ENCODE measurements around the gene PPIL1. TPM values are rescaled to one million over a fixed set of nuclear protein-coding genes. Genes with fewer than 3 reads are reported as not detected.
A peak's percentile ranks its signal among the peaks of the same experiment; 100 is the strongest.

Gene PPIL1
- total RNA-seq, 1 donor from 2014 or later = 29.1 TPM

DNA sequence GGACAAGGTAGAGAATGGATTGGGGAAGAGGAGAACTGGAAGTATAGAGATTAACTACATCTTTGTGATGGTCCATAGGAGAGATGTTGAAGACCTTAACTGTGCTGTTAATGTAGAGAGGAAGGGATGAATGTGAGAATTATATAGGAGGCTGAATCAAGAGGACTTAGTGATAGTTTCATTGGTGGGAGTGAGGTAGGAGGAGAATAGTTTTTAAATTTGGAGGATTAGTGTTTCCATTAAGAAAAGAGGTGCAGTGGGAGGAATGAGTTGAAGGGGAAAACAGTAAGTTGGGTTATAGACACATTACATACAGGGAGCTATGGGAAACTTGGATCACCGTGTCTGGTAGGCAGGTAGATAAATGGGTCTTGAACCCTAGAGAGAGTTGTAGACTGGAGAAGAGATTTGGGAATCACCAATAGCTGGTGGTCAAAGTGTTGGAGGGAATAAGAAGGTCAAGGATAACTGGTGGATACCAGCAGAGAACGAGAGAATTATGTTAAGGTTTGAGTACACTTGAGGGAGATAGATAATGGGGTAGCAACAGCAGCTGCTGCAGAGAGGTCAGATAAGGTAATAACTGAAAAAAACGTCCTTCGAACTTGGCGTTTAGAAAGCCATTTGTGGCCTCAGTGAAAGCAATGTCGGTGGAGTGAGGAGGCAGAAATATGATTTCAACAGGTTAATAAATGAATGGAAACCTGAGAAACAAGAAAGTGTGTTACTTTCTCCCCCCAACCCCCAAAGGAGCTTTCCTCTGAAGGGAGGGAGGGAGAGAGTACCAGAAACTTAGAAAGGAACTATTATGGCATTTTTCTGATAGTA lies 14.3 kb upstream of the PPIL1 start:
- DNase-seq = no peak

DNA sequence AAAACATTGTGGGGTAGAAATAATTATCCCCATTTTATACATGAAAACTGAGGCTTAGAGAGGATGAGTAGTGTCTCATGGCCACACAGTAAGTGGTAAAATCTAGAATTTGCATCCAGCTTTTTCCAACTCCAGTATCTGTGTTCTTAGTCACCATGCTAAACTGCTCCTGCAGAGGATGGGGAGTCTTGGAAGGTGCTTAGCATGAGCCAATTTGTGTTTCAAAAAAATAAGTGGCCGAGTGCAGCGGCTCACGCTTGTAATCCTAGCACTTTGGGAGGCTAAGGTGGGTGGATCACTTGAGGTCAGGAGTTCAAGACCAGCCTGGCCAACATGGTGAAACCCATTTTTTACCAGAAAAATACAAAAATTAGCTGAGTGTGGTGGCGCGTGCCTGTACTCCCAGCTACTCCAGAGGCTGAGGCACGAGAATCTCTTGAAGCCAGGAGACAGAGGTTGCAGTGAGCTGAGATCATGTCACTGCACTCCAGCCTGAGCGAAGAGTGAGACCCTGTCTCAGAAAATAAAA lies 13.6 kb upstream of the PPIL1 start:
- no peak for DNase-seq

DNA sequence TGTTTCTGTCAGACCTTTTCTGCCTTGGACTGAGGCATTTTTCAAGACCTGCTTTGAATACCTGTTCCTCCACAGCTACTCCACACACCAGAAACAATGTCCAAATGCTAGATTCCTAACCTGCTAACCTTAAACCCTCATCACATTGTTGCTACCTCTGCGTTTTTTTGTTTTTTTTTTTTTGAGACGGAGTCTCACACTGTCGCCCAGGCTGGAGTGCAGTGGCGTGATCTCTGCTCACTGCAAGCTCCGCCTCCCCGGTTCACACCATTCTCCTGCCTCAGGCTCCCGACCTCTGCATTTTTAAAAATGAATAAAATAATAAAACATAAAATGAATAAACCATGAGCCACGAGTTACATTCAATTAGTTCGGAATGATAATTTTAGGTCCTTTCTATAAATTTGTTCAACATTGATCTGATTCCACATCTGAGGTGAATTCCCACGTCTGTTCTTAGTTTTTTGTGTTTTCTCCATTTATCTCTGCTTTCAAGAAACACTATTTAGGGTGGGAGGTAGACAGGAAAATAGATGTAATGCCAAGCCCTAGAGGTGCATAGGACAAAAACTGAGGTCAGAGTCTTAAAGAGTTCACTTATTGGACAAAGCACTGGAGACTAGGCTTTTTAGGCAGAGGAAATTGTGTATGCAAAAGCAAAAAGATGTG lies 12.5 kb upstream of the PPIL1 start:
- no peak for DNase-seq

DNA sequence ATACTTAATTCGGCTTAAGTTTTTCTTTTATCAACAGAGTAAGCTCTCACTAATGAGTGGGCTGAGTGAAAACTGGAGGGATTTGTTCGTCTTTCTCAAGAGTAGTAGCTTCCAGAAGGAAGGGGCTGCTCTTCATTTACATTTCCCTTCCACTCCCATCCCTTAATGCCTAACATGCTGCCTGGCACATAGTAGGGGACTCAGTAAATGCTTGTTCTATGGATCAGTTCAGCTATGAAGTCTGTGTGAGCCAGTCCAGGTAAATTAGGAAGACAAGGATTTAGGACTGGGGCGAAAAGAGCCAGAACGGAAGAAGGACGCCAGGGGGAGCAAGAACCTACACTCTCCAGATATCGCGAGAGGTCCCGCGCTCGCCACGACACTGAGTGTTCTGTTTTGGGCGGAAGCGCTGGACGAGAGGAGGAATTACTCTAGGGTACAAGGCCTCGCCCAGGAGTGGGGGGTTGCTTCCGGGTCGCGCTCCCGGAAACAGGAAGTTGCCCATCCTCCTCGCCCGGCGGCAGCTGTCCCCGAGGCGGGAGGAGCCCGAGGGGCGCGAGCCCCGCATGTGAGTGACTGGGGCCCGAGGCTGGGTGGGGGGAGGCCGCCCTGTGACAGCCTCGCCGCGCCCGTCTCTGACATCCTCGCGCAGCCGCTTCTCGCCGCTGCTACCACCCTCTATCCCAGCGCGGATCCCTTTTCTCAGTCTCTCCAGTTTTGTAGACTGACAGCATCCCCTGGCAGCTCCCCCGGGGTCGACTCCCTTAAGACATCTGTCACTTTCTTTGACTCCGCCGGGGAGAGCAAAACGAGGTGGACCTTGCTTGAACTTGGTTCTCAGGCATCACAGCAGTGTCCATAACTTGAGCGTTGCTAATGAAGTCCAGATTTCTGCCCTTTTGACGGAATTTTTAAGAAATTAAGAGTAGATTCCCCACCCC lies 11.1 kb upstream of the PPIL1 start, which contains the start of gene C6orf89:
TSS of gene C6orf89 (plus strand) at position 492 of the 941 bp plus-strand sequence. CDS start 13,493 bp downstream, outside the sequence.
- peak; percentile 99 for DNase-seq

DNA sequence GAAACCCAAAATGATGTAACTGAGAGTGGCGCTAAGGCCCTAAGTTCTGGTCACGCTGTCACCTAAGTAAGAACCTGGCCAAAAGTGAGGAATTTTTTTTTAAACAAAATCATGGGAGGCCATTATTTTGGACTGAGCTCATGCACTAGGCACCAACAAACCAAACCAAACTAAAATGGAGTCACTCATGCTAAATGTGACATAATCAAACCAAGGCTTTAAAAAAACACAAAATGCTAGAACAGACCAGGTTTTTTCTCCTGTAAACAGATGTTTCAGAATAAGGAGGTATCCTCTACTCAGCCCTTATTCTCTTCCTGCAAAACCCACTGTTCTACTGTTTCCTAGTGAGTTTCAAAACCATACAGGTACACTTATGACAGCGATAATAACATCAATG lies 10.0 kb upstream of the PPIL1 start:
- no peak for DNase-seq

DNA sequence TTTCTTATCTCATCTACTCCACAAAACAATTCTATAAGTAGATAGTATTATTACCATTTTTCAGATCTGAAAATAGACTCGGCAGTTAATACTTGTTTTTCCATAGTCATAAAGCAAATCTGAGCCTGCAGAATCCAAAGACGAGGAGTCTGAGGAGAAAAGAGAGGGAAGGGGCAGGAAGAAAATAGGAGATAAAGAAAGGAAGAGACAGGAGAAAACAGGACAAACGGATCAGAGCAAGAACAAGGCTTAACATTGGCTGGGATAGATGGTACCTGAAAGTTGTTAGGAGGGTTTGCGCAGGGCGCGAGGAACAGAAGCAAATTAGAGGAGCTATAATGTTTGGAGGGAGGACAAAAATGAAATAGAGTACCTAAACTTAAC lies 639 bp upstream of the PPIL1 start:
- DNase-seq = no peak

DNA sequence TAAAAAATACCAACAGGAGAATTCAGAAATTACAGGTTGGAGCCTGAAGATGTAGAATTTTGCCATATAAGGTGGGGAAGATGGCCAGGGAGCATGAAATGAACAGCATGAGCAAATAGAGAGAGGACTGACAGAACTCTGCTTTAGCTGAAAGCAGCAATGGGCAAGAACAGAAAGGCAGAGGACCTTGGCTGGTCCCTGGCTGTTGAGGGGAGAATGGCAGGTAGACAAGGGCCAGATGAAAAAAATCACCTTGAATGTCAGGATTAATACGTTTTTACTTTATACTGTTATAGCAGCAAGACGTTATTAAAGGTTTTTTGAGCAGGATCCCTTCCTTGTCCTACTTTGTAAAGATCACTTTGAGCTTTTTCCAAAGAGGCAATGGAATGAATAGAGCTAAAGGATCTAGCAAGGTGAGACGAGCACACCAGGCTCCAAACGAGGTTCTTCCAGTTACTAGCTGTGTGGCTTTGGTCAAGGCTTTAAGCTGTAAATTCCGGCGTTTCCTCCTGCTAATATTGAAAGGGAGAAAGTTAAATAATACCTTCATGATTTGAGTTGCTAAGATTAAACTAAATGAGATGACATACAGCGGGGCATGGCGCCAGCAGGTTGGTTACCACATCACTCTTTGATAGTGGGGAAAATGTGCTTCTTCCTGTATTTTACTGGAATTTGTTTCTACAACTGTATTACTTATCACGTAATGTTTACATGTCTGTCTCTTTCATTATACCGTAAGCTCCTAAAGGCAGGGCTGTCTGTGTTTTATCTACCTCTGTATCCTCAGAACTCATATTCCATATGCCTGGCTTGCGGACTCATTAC lies 776 bp downstream of the PPIL1 start:
- no peak for DNase-seq

DNA sequence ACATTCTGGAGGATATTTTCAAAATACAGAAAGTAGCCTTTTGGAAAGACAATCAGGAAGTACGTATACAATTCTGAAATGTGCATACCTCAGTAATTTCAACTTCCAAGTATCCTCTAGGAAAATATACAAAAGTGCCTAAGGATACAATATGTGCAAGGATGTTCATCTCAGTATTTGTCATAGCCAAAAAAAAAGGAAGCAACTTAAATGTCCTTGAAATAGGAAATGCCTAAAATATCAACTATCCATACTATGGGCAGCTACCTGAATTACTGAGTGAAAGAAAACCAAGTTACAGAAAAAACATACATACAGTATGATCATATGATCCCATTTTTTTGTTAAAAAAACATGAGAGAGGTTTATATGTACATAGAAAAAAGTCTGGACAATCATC lies 1.5 kb downstream of the PPIL1 start:
- DNase-seq = no peak

DNA sequence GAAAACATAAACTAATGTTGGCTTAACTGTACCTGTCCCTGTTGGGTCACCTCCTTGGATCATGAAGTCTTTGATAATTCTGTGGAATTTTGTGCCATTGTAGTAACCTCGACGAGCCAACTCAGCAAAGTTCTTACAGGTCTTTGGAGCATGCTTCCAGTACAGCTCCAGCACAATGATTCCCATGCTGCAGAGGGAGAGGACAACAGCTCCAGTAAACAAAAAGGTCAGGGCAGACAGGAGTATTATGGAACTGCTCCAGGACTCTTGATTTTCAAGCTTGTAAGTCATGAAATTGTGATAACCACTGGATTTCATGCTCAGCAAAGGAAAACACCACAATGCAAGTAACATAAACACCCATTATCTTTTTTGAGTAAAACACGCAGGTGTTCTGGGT lies 2.9 kb downstream of the PPIL1 start:
- no peak for DNase-seq

DNA sequence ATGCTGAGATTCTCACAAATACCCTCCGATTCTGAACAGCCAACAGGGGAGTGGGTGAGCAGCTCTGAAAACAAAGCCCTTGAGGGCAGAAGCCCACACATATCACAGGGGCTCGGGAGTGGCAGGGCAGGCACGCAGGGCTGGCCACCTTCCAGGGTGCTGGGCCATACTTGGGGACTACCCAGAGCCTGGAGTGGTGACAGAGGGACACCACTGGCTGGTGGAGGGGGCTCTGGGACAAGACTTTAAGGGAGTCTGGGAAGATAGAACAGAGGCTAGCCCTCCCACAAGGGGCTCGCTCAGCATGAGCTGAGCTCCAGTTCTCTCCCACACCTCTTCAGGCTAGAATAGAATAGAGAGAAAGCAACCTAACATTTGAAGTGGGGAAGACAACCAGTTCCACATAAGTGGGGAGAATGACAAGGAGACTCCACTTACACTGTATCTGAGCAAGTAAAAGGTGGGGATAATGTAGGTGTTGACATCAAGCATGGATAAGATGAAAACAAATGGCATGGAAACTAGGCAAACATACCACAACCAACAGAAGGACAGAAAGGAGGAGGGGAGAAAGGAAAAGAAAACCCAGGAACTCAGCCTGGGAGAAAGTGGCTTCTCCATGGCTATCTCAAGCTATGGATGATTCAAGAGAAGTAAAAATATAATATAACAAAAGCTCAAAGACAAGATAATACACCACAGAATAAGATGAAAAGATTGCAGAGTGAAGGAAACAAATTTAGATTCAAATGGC lies 7.0 kb downstream of the PPIL1 start:
- DNase-seq = no peak

DNA sequence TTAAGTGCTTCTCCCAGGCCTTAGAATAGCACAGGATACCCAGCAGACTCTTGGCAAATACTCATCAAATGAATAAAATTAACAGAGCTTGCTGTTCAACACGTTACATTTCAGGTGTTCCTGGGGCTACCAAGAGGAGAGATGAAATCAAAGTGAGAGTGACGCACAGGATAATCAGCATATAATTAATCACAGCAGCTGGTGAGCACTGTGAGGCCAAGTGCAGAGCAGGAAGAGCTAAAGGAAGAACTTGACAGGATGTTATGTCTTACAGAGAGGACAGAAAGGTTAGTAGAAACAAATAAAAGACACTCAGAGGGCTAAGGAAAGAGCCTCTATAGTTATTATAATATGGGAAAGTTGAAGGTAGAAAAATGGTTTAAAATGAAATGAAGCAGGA lies 8.8 kb downstream of the PPIL1 start:
- no peak for DNase-seq

DNA sequence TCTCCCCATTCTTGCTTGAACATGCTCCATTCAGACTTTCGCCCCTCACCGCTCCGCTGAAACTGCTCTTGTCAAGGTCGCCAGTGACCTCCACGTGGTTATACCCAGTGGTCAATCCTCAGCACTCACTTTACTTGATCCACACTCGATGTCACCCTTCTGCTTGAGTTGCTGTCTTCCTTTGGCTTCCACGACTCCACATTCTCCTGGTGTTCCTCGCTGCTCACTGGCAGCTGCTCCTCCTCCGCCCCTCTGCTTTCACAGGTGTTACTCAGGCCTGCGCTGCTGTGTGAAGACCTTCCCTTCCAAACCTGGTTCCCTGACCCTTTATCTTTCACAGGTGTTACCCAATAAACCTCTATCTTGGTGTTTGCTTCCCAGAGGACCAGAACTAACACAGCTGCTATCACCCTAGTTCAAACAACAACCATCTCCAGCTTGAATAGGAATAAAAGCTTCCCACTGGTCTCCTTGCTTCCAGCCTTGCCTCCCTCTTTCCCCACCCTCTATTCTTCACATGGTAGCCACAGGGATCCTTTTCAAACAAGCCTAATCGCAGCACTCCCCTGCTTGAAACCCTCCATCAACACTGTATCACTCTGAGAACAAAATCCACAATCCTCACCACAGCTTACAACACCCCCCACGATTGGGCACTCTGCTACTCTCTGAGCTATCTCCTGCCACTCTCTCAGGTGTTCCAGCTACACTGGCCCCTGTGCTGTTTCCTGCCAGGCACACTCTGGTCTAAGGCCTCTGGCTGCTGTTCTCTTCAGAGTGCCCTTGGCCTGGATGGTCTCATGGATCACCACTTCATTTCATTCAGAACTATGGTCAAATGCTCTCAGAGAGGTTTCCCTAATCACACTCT lies 10.7 kb downstream of the PPIL1 start:
- DNase-seq = no peak

DNA sequence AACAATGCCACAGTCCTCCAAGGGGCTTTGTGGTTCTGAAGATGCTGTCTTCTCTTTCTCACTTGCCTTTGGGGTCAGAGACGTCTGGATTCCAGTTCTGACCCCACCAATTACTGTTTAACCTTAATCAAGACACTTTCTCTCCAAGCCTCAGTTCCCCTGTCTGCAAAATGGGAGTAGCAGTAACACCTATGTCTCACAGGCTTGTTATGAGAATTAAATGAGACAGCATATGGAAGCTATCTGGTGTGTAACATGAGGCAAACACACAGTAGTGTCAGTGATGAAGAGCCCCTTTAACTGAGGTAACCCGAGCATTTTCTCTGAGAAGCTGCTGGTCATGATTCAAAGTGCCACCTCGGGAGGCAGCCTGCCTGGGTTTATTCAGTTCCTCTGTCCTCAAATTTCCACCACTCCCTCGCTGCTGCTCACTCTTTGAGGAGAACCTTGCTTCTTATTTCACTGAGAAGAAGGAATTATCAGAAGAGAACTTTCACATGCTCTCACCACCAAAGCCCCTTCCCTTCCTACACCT lies 11.7 kb downstream of the PPIL1 start:
- no peak for DNase-seq

DNA sequence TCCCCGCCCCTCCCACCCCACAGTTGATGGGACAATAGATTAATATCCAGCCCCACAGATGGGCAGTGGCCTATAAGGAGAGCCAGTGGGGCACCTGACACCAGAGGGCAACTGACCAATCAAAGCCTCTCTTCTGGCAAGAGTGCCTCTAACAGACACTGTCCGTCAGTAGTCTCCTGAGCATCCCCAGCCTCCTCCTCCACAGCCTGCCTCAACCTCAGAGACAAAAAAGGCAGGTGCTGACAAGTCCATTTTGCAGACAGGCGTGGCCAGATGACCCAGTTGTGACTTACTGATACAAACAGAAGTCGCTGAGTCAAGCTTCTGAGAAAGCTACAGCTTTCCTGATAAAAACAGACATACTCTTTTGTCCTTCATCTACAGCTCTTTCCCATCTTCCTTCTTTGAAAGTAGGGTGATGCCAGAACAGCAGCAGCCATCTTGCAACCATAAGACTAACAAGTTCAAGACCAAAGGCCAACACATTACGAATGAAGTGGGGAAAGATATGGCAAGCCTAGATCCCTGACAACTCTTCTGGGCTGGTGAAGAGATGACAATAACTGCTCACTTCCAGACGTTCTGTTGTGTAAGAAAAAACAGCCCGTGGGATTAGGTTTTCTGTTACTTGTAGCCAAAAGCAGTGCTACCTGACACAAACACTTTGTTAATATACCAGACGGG lies 12.3 kb downstream of the PPIL1 start:
- no peak for DNase-seq

DNA sequence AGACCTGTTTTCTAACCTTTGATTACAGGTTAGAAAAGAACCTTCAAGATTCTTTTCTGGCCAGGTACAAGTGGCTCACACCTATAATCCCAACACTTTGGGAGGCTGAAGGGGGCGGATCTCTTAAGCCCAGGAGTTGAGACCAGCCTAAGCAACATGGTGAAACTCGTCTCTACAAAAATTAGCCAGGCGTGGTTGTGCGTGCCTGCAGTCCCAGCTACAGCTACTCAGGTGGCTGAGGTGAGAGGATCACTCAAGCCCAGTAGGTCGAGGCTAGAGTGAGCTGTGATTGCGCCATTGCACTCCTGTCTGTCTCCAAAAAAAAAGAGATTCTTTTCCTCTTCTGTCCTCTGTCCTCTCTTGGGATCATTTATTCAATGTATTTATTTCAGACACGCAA lies 14.5 kb downstream of the PPIL1 start:
- DNase-seq = no peak

DNA sequence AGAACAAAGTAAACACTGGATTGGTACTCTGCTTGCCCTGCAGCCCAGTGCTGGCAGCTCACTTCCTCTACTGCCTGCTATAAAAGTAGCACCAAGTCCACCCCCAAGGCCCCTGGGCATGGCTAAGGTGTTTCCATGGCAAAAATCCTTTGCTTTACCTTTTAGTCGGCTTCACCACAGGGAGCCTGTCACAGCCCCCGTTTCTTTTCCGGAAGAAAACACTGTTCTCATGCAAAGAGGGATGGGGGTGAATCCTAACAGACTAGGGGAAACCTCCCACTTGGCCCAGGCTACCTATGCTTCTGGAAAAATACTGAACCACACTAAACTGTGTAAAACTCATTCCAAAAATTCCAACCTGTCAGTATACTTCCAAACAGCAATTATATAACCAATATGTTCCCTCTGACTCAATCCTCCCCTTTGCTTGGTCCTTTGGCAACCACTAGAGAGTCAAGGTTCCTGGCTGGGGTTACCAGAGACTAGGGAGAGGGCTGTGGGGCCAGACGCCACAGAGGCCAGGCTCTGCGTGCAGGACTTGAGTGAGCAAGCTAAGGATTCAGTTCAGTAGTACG lies 16.1 kb downstream of the PPIL1 start:
- DNase-seq = peak; percentile 51

DNA sequence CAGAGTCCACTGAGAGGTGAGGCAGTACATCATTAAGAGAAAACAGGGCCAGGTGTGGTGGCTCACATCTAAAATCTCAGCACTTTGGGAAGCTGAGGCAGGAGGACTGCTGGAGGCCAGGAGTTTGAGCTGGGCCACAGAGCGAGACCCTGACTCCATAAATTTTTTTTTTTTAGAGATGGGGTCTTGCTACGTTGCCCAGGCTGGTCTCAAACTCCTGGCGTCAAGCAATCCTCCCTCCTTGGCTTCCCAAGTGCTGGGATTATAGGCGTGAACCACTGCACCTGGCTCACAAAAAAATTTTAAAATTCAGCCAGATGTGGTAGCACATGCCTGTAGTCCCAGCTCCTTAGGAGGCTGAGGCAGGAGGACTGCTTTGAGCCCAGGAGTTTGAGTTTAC lies 17.3 kb downstream of the PPIL1 start:
- no peak for DNase-seq

DNA sequence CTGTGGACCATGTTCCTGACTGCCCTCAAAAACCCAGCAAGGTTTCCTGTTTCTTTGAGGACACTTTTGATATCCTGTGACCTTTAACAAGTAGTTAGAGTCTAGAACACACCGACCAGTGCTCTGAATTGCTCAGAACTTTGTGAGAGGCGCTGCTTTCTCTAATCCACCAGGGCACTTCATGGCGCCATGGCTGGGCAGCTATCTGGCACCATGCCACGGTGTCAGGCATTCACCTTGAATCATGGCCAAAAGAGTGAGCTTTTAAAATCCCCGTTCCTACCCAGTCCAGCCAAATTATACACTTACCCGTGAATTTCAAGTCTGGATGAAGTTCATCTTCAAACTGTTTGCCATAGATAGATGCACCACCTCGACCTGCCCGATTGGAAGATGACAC lies 18.3 kb downstream of the PPIL1 start:
- peak; percentile 47 for DNase-seq
